Stimulated activated CD4-positive, alpha-beta T cell treated with anti-CD3 and anti-CD28 coated beads, Interleukin-12 subunit alpha, Interleukin-12 subunit beta, amount 100 ng/mL, for 24 hours (primary cell): ENCODE results near the gene DEXI.
"Not testable (repeated sequence)": the region's sequence is repeated elsewhere in the genome, so short reads cannot be mapped to it uniquely, and the experiment has no call there.

ENCODE experiments used
- DNase-seq, 2 experiments: peaks; one replicate each; pipeline ENCODE4 v3.0.0-alpha.2; 2020; ENCODE audit warnings: low read depth in 2 of 2

DEXI gene

DNA sequence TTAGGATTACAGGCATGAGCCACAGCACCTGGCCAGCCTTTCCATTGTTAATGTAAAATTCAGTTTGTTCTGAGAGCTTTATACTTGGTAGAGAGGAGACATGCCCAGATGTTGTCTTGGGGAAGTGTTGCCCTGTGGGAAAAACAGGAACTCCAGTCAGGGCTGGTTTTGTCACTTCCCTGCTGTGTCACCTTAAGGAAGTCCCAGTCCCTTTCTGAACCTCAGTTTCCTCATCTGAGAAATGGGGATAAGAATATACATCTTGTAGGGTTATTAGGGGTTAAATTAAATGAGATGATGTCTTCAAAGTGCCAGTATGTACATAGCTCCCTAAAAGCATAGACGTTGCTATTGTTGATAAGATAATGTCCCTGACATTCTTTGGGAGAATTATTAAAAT lies 27.3 kb upstream of the DEXI start:
- no peak for DNase-seq

DNA sequence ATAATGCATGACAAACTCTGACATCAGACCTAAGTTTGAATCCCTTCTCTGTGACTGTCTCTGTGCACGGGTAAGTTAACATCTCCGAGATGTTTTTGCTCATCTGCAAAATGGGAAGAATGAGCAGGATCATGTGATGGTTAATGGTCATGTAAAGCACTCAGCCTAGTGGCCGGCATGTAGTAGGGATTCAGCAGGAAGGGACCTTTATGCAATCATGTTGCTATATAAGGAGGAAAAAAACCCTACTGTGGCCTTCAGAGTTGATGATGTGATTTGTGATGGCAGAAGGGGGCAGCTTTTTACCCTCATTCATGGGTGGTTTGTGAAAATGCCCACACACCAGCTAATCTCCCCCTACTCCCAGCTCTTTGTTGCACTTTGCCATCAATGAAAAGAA lies 26.2 kb upstream of the DEXI start:
- no peak for DNase-seq

DNA sequence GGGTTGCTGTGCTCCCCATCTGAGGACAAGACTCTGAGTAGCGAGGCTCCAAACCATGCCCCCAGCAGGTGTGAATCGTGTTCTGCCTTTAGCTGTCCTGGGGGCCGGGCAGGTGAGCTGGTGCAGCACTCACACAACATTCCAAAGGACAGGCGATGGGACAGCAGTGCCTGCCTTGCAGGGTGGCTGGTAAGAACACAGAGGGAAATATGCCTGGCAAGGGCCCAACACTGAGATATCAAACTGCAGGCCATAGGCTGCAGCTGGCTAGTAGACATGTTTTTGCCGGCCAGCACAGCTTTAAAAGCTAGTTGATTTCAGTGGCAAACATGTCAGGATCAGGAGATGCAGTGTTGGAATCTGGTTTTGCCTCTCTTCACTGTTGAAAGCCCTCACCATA lies 25.7 kb upstream of the DEXI start:
- no peak for DNase-seq

DNA sequence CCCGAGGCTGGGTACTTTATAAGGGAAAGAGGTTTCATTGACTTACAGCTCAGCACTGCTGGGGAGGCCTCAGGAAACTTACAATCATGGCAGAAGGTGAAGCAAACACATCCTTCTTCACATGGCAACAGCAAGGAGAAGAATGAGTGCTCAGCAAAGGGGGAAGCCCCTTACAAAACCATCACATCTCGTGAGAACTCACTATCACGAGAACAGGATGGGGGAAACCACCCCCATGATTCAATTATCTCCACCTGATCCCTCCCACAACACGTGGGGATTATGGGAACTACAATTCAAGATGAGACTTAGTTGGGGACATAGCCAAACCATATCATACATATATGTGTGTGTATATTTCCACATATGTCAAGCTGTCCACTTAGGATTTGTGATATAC lies 24.3 kb upstream of the DEXI start:
- DNase-seq = not testable (repeated sequence)

DNA sequence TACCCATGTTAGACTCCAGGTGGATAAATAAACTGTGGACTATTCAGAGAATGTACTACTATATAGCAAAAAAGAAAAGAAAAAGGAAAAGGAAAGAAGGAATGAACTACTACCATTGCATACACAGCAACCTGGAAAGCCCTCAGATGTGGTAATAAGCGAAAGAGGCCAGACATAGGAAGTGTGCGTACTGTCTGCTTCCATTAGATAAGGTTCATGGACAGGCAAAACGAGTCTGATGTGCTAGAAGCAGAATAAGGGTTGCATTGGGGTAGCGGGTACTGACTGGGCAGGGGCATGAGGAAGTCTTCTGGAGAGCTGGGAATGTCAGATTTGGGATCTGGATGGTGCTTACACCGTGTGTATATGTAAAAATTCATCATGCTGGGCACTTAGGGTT lies 23.9 kb upstream of the DEXI start:
- DNase-seq = no peak

DNA sequence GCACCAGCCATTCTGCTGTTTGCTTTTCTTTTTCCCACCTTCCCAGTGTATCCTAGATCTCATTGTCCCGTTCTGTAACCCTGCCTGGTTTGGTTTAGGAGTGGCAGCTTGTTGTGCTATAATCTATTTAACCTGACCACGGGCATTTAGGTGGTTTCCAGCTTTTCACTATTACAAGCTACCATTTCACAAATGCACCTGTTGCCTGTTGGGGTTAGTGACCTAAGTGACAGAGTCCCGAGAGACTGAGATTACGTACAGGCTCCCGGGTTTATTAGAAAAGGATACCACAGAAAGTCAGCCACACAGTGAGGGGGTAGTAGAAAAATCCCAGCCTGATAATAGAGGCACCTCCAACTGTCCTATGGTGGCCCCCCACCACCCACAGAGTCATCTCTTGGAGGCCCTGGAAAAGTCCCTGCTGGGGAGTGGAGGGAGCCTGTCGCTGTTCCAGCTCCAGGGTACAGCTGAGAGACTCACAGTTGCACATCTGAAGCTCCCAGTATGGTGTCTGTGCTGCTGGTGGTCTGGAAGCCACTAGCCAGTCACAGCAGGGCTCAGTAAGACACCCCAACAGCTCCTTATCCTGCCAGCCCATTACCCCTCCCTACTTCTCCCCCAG lies 23.3 kb upstream of the DEXI start:
- no peak for DNase-seq

DNA sequence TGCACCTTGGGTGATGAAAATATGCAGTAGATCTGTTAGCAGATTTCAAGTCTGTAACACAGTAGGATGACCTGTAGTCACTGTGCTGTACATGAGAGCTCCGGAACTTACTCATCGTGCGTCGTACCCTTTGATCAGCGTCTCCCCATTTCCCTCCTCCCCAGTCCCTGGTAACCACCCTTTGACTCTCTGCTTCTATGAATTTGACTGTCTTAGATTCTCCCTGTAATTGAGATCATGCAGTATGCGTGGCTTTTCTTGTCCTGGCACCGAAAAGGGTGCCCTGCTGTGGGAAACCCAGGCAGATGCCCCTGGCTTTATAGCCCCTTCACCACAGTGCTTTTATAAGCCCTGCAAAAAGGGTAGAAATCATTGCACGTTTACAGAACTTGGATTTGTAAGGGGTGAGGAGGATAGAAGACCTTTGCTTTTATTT lies 22.6 kb upstream of the DEXI start:
- peak; percentile 29 to 56 for DNase-seq

DNA sequence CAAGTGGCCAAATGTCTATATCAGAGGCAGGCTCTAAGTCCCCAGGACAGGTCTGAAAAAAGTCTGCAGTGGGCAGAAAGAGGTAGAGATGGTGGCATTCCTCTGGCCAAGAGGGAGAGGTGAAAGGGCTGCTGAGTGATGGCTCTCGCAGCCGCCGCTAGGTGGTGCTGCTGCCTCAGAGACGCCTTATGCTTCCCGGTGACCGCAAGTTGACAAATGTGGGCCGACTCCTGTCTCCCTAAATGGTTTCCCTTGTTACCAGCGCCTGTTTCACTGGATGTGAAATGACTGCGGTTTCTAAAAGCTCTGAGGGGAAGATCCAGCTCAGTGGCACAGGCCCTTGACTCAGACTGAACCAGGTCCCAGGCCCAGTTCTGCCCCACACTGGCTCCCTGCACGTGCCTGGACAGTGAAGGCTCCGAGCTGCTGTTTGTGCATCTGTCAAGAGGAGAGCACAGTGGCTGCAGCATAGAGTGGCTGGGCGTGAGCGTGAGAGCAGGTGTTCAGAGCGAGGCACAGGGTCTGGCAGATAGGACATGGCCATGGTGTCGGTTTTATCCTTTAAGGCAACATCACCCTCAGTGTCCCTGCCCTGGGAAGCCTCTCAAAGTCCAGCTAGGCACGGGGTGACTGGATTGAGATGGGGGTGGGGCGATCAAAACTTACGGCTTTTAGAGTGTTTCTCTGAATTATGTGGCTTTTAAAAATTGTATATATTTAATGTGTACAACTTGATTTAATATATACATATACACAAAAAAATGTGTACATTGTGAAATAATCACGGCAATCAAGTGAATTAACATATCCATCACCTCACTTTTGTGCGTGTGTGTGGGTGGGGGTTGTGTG lies 22.0 kb upstream of the DEXI start:
- peak; percentile 76 to 88 for DNase-seq

DNA sequence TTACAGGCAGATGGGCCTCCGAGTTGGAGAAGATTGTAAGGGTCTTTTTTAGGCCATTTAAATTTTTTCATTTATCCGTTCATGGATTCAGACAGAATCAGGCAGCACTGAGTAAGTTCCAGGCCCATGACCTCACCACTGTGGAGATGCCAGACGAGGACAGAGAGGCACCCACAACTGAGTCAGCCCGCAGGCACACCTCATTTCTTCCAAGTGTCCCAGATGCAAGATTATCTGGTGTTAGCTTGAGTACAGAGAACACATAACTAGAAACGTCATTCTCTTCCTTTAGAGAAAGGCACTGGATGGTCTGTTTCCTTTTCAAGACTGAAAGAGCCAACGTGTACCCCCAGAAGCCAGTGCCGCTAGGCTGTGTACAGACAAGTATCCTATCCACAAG lies 19.0 kb upstream of the DEXI start:
- no peak for DNase-seq

DNA sequence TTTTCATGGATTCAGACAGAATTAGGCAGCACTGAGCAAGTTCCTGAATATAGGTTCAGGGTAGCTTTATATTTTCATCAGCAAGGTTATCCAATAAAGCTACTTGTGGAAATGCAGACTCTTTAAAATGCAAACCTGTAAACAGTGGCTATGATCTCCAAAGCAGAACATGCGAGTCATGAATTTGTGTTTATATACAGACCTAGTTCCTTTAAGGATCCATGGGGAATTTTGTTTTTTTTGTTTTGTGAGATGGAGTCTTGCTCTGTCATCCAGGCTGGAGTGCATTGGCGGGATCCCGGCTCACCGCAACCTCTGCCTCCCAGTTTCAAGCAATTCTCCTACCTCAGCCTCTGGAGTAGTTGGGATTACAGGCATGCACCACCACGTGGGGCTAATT lies 16.9 kb upstream of the DEXI start:
- no peak for DNase-seq

DNA sequence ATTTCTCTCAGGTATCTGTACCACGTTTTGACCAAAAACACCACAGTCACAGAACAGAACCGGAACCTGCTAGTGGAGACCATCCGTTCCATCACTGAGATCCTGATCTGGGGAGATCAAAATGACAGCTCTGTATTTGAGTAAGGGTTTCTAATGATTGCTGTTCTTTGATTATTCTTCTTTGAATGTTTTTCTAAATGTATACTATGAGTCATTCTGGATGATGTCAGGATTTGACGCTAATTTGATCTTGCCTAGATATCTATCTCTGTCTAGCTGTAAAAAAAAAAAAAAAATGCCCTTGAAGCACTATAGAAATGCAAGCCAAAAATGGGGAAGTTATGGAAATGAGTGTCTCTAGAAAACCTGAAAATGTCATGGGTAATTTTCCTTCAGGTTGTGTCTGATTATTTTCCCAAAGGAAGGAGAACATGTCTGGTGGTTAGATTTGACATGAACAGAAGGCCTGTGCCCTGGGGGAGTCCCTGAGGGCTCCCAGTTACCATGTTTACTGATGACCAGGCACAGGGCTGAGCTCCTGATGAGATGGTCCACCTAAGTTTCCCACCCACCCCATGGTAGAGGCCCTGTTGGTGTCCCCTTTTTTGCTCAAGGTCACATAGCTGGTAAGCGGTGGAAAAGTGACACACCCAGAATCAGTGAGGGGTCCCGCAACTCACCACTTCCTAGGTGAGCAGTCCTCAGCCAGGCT lies 15.7 kb upstream of the DEXI start:
- no peak for DNase-seq

DNA sequence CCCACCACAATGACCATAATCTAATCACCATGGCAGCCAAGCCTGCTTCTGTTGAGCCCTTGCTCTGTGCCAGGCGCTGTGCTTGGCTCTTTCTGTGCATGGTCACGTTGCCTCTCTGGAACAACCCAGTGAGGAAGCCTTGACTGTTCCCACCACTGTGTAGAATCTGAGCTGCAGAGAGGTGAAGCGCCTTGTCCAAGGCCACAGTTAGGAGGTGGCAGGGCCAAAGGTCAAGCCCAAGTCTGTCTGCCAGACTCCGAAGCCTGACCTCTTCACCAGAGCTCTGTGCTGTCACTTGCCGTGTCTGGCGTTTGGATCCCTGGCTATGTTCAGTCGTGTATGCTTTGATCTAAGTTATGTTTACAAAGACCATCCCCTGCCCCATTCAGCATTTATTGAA lies 12.6 kb upstream of the DEXI start:
- no peak for DNase-seq

DNA sequence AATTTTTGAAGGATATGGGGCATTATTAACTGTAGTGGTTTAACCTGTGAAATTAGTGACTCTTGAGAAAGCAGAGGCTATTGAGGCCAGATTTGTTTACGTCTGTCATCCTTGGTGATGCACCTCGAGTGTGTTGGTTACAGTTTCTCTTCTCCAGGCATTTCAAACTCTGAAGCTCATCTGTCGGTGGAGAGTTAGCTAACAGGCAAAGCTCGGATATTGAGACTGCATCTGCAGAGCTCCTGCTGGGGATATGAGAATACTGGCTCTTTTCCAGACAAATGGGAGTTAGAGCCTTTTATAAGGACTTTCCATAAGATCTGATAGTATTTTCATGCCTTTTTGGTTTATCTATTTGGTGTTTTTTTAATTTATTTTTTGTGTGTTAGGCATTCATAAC lies 8.8 kb upstream of the DEXI start:
- DNase-seq = no peak

DNA sequence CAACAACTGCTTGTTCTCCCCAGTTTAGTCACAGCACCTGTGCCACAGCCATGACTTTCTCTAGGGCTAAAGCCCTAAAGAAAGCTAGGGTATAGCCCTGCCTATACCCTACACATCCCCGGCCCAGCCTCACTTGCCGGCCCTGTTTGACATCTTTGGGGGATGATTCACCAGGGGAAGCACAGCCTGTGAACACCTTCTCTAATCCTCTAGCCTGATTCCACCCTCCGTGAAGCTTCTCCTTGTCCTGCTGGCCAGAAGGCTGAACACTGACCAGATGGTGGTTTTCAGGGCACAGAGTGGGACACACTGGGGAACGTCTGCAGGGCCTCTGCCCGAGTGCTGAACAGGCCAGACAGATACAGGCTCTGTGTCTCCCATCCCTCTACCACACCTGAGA lies 8.1 kb upstream of the DEXI start:
- no peak for DNase-seq

DNA sequence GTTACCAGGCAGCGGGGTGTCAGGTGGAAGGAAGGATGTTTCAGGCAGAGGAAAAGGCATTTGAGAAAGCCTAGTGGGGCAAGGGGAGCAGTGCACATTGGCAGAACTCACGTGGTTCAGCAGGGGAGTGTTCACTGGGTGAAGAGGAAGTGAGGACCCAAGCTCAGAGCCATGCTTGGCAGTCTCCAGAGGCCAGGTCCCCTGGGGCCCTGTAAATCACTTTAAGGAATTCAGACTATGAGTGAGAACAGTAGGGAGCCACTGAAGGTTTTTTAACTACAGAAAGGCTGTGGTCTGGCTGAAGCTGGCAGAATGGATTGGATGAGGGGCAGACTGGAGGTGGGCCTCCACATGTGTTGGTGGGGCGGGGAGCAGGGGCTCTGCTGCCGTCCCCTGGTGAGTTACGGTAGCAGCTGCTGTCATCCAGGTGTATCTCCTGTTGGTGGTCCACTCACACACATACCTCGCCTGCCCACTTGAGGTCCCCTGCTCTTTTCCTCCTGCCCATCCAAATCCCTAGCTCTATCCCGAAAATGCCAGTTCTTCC lies 7.2 kb upstream of the DEXI start:
- no peak for DNase-seq

DNA sequence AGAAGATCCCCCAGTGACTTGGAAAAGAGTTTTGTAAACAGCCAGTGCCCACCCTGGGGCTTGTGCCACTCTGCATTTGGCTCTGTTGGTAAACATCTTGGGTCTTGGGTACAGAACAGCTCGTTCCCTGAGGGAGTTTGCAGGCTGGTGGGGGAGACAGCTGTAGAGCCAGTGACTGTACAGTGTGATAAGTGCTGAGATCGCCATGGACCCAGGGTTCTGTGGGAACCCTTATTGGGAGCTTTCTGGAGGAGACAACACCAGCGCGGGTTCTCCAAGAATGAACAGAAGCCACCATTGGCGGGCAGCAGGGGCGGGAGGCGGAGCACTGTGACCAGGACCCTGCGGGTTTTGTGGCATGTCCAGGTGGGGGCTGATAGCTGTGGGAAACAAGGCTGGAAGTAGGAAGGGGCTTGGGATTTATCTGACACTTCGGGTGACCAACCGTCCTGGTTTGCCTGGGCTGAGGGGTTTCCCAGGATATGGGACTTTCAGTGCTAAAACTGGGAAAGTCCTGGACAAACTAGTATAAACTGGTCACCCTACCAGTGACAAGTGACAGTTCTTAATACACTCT lies 5.0 kb upstream of the DEXI start:
- no peak for DNase-seq

DNA sequence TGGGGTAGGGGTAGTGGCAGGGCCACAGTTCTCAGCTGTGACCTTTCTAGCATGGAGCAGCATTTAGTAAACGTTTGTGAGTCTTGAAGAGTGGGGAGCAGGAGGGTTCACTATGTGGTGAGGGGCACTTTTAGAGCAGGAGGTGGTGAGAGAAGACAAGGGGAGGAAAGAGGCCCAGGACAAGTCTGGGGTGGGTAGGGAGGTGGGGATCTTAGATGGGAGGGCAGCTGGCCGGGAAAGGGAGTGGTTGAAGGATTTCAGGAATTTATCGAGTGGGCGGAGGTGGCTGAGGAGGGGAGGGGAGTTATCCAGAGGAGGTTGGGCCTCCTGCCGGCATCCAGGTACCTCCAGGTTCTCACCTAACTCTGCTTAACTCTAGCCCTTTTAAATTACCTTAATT lies 4.0 kb upstream of the DEXI start:
- DNase-seq = no peak

DNA sequence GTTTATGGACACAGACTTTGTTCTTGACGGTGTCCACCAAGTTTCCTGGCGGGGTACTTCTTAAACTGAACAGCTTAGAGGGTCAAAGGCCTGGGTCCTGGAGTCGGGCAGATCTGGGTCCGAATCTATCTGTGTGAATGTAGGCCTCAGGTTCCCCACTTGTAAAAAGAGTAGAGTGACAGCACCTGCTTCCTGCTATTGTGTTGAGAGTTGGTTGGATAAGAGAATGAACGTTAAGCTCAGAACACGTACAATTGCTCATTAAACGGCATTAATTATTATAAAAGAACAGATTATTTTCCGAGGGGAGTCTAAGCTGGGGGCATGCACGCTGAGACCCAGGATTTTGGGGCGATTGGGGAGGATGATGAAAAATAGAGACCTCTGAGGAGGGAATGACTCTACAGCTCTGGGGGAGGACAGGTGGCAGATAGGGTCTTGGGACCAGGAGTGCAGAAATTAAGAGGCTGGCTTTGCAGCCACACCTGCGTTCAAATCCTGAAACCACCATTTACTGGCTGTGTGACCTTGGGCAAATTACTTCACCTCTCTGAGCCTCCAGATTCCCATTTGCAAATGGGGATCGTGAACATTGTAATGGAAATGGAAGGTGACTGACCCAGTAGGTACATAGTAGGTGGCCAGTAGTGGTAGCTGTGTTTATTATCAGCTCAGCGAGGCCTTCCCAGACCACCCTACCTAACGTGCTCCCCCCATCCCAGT lies 3.0 kb upstream of the DEXI start:
- no peak for DNase-seq

DNA sequence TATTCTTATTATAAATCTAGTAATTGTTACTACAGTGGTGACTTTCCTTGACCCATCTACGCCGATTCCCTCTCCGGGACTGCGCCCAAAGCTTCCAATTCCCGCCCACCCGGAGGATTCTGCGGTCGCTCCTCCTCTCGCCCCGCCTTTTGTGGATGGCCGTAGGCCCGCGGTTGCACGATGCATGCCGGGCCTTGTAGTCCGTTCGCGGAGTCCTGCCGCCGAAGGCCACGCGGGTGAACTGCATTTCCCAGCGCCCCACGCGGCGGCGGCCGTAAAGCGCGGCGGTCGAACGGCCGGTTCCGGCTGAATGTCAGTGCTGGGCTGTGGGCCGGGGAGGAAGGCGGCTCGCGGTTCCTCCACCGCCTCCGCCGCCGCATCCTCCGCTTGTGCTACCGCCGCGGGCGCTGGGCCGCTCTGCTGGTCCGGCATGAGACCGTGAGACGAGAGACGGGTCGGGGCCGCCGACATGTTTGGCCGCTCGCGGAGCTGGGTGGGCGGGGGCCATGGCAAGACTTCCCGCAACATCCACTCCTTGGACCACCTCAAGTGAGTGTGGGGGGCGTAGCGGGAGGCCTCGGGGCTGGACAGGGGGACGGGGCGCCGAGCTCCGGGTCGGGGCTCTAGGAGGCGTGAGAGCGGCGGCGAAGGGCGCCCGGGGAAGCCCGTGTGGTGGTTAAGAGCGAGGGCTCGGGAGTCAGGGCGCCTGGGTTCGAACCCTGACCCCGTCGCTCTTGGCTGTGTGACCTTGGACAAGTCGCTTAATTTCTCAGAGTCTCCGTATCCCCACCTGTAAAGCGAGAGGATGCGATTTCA lies 2.2 kb upstream of the DEXI start, which contains the start of gene CLEC16A:
Gene CLEC16A, plus strand, starts transcription at position 316 of the 816 bp plus-strand sequence. Its CDS starts 154 bp downstream, at position 470.
- peak; percentile 89 to 96 for DNase-seq

DNA sequence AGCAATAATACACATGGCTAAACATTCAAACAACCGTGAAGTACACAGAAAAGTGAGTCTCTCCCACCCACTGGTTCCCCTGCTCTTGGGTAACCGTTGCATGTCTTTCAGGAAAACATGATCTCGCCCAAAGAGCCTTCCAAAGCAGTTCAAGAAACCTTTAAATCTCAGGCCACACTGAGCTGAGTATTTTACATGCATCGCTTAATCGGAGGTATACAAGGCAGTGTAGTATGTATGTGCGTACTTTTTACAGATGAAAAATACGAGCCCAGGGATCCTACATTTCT lies 741 bp upstream of the DEXI start:
- DNase-seq = no peak

DNA sequence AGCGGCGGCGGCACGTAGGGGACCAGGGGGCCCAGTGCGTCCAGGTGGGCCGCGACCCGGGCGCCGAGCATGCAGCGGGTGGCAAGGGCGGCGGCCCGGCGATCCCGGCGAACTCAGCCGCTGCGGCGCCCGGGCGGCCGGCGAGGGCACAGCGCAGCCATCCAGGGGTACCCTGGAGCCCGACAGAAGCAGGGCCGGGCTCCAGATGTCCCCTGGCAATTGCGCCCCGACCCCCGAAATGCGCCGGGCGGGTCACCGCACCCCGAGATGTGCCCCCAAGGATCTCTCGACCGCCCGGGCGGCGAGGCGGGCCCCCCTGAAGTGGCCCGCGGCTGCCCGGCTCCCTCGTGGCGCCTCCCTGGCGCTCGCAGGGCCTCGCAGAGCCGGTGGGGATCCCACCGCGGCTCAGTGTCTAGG lies 325 bp downstream of the DEXI start:
- DNase-seq = not testable (repeated sequence)
